GM21786 (cell line): Measurements from ENCODE around the gene ADRA2A.

Experiments used
- ATAC-seq: cut with Tn5 transposase; IDR thresholded peaks from one replicate; pipeline ENCODE4 v1.9.1; 2021; ENCODE audit not compliant: unreplicated experiment

The ADRA2A gene

GRCh38 chr10:111130471-111130870 lies 53.6 kb downstream of the ADRA2A start:
- no peak for ATAC-seq
